IMR-90 (cell line): ENCODE data around the gene PLPP1. TPM values are rescaled to one million over a fixed set of nuclear protein-coding genes. Genes with fewer than 3 reads are reported as not detected.

ENCODE experiments used
- ATAC-seq: fragments of 200-7000 bp; cut with Tn5 transposase; 2 replicates; pipeline ENCODE4 v1.9.1; 2020; ENCODE audit warnings: low read depth, mild to moderate bottlenecking, moderate library complexity
- BruUV-seq: library from RNA; stranded (reverse); fragments of 400-500 nt; replicated peaks from 2 replicates; lab custom pipeline; 2021; lab: Mats Ljungman, UMichigan
- CTCF ChIA-PET: fragments of 300-600 bp; formaldehyde crosslinking; extraction: SDS; loops from one replicate; lab custom pipeline; 2021; ENCODE audit warnings: antibody characterized with exemption; lab: Yijun Ruan, JAX
- POLR2A ChIA-PET: fragments of 300-600 bp; sonication (Branson Sonifier 250); formaldehyde crosslinking; loops from one replicate; lab custom pipeline; 2022; ENCODE audit warnings: antibody characterized with exemption; ENCODE audit not compliant: unreplicated experiment; lab: Charles Lee
- DNase-seq: peaks from one replicate; pipeline ENCODE4 v3.0.0; 2013
- H2AFZ ChIP-seq: replicated peaks from 2 replicates; pipeline ENCODE3; 2013; ENCODE audit warnings: low read length, mild to moderate bottlenecking; ENCODE audit not compliant: poor library complexity
- H2AK5ac ChIP-seq: 2 replicates; pipeline ENCODE4 v1.6.1; 2013; ENCODE audit warnings: low read depth, low read length, inconsistent platforms
- H2AK9ac ChIP-seq: replicated peaks from 2 replicates; pipeline ENCODE3; 2013; ENCODE audit warnings: mild to moderate bottlenecking, low read depth, low read length, moderate library complexity; ENCODE audit not compliant: poor library complexity
- H2BK120ac ChIP-seq: 2 replicates; pipeline ENCODE4 v1.6.1; 2013; ENCODE audit warnings: low read depth, low read length, inconsistent platforms
- H2BK15ac ChIP-seq: 3 replicates; pipeline ENCODE4 v1.6.1; 2013; ENCODE audit warnings: low read depth, low read length, inconsistent platforms
- H2BK20ac ChIP-seq: 2 replicates; pipeline ENCODE4 v1.6.1; 2013; ENCODE audit warnings: low read depth, mild to moderate bottlenecking, inconsistent platforms, low read length, moderate library complexity
- H2BK5ac ChIP-seq: 2 replicates; pipeline ENCODE4 v1.6.1; 2013; ENCODE audit warnings: mild to moderate bottlenecking, low read depth, low read length, inconsistent platforms; ENCODE audit not compliant: poor library complexity, severe bottlenecking
- H3K14ac ChIP-seq: replicated peaks from 2 replicates; pipeline ENCODE4 v1.6.1; 2013; ENCODE audit warnings: low read depth, low read length, inconsistent platforms
- H3K18ac ChIP-seq: 2 replicates; pipeline ENCODE4 v1.6.1; 2013; ENCODE audit warnings: low read depth, low read length, control low read depth
- H3K23ac ChIP-seq: 2 replicates; pipeline ENCODE4 v1.6.1; 2013; ENCODE audit warnings: low read depth, low read length, inconsistent platforms
- H3K27ac ChIP-seq: 2 replicates; pipeline ENCODE4 v1.5.1; 2013; ENCODE audit warnings: mild to moderate bottlenecking, control low read depth, low read length; ENCODE audit not compliant: insufficient read depth
- H3K27me3 ChIP-seq: 2 replicates; pipeline ENCODE4 v1.6.1; 2013; ENCODE audit warnings: low read length; ENCODE audit not compliant: control insufficient read depth, insufficient read depth
- H3K36me3 ChIP-seq: 2 replicates; pipeline ENCODE4 v1.6.1; 2013; ENCODE audit warnings: low read length, mixed read lengths; ENCODE audit not compliant: control insufficient read depth, insufficient read depth
- H3K4ac ChIP-seq: 2 replicates; pipeline ENCODE4 v1.6.1; 2013; ENCODE audit warnings: low read depth, low read length, inconsistent platforms
- H3K4me1 ChIP-seq: 2 replicates; pipeline ENCODE4 v1.6.1; 2013; ENCODE audit warnings: low read length, mixed read lengths; ENCODE audit not compliant: control insufficient read depth, insufficient read depth
- H3K4me2 ChIP-seq: 2 replicates; pipeline ENCODE4 v1.6.1; 2013; ENCODE audit warnings: low read depth, mild to moderate bottlenecking, control low read depth, low read length, moderate library complexity
- H3K4me3 ChIP-seq: 2 replicates; pipeline ENCODE4 v1.5.1; 2013; ENCODE audit warnings: low read depth, mild to moderate bottlenecking, control low read depth, low read length, moderate library complexity; ENCODE audit not compliant: insufficient read depth
- H3K56ac ChIP-seq: 2 replicates; pipeline ENCODE4 v1.6.1; 2013; ENCODE audit warnings: low read length, inconsistent platforms; ENCODE audit not compliant: insufficient read depth; ENCODE audit errors: extremely low read depth
- H3K79me1 ChIP-seq, 2 experiments: 2 replicates each; pipeline ENCODE4 v1.6.1; 2013; ENCODE audit warnings: low read length in 2 of 2, inconsistent platforms in 1 of 2, low read depth in 1 of 2
- H3K9ac ChIP-seq: 2 replicates; pipeline ENCODE4 v1.6.1; 2013; ENCODE audit warnings: low read depth, low read length, control low read depth
- H3K9me1 ChIP-seq: 2 replicates; pipeline ENCODE4 v1.6.1; 2013; ENCODE audit warnings: low read length, inconsistent platforms; ENCODE audit not compliant: insufficient read depth
- H3K9me3 ChIP-seq: 2 replicates; pipeline ENCODE4 v1.6.1; 2013; ENCODE audit warnings: low read length; ENCODE audit not compliant: control insufficient read depth, insufficient read depth
- H4K20me1 ChIP-seq: 2 replicates; pipeline ENCODE4 v1.6.1; 2013; ENCODE audit warnings: low read length, inconsistent platforms; ENCODE audit not compliant: insufficient read depth
- H4K5ac ChIP-seq: 2 replicates; pipeline ENCODE4 v1.6.1; 2013; ENCODE audit warnings: mild to moderate bottlenecking, low read depth, low read length, control low read depth
- H4K8ac ChIP-seq, 2 experiments: 2 replicates each; pipeline ENCODE4 v1.6.1; 2013; ENCODE audit warnings: low read depth in 2 of 2, low read length in 2 of 2, control low read depth in 1 of 2, inconsistent platforms in 1 of 2
- H4K91ac ChIP-seq: 2 replicates; pipeline ENCODE4 v1.6.1; 2013; ENCODE audit warnings: low read depth, low read length, inconsistent platforms; ENCODE audit not compliant: insufficient read depth
- CHD1 ChIP-seq: IDR thresholded peaks from 2 replicates; pipeline ENCODE4 v1.6.1; 2012; ENCODE audit warnings: low read depth, low read length, improper control_type of control experiment
- FOS ChIP-seq: fragments of 150-350 bp; IDR thresholded peaks from 2 replicates; pipeline ENCODE4 v1.6.1; 2016; ENCODE audit warnings: low read depth, low read length
- MAFK ChIP-seq: IDR thresholded peaks from 2 replicates; pipeline ENCODE4 v1.6.1; 2012; ENCODE audit warnings: low read depth, low read length, improper control_type of control experiment
- MAZ ChIP-seq: IDR thresholded peaks from 2 replicates; pipeline ENCODE4 v1.6.1; 2012; ENCODE audit warnings: low read depth, mild to moderate bottlenecking, low read length, improper control_type of control experiment, moderate library complexity, borderline replicate concordance
- MXI1 ChIP-seq: IDR thresholded peaks from 2 replicates; pipeline ENCODE4 v1.6.1; 2012; ENCODE audit warnings: low read depth, mild to moderate bottlenecking, low read length, moderate library complexity, borderline replicate concordance
- NFE2L2 ChIP-seq: fragments of 150-350 bp; IDR thresholded peaks from 2 replicates; pipeline ENCODE4 v1.6.1; 2016; ENCODE audit warnings: low read depth, mild to moderate bottlenecking, low read length
- POLR2A ChIP-seq: IDR thresholded peaks from 2 replicates; pipeline ENCODE4 v1.6.1; 2012; ENCODE audit warnings: mild to moderate bottlenecking, low read depth, low read length
- RAD21 ChIP-seq: IDR thresholded peaks from 2 replicates; pipeline ENCODE4 v1.6.1; 2012; ENCODE audit warnings: low read length, improper control_type of control experiment
- RCOR1 ChIP-seq: IDR thresholded peaks from 2 replicates; pipeline ENCODE4 v1.6.1; 2012; ENCODE audit warnings: mild to moderate bottlenecking, low read length, improper control_type of control experiment; ENCODE audit not compliant: insufficient replicate concordance
- SMC3 ChIP-seq: fragments of 150-350 bp; IDR thresholded peaks from 2 replicates; pipeline ENCODE4 v1.6.1; 2016; ENCODE audit warnings: low read depth, mild to moderate bottlenecking, antibody characterized with exemption, low read length, moderate library complexity
- dilution Hi-C: fragments of 300-500 bp; cut with HindIII; formaldehyde crosslinking; loops from one replicate; pipeline ENCODE4 v1.14.3; 2018; ENCODE audit warnings: low sequenced_read_pairs; ENCODE audit not compliant: unreplicated experiment
- in situ Hi-C: fragments of 300-500 bp; cut with MboI; formaldehyde crosslinking; loops from 3 replicates; pipeline ENCODE4 v1.14.3; 2019; ENCODE audit warnings: low sequenced_read_pairs, inconsistent platforms, mixed read lengths
- intact Hi-C: fragments of 100-400 bp; cut with micrococcal nuclease; formaldehyde crosslinking; loops from 2 replicates; pipeline ENCODE4 v1.10.0; 2022
- polyA plus RNA-seq, 3 experiments: library from polyadenylated mRNA; depleted of rRNA; stranded (reverse); fragments of >200 nt; gene quantifications; 2 replicates each; pipeline ENCODE4 v1.2.3, GENCODE V29; 2012; ENCODE audit warnings: low replicate concordance in 1 of 3
- total RNA-seq: library from RNA; depleted of rRNA; stranded (reverse); fragments of >200 nt; gene quantifications from 2 replicates; pipeline ENCODE4 v1.2.3, GENCODE V29; 2012
- TF ChIP-seq, protein P1 (sequence below): fragments of 150-350 bp; IDR thresholded peaks from 2 replicates; pipeline ENCODE4 v1.6.1; 2017; ENCODE audit warnings: mild to moderate bottlenecking, antibody characterized with exemption, low read length, low read depth
- TF ChIP-seq, protein P2 (sequence below): conservative IDR thresholded peaks from 2 replicates; pipeline ENCODE4 v1.5.1; 2012; ENCODE audit warnings: mild to moderate bottlenecking, low read depth, low read length, improper control_type of control experiment
- TF ChIP-seq, protein P3 (sequence below): fragments of 150-350 bp; IDR thresholded peaks from 2 replicates; pipeline ENCODE4 v1.6.1; 2016; ENCODE audit warnings: low read depth, mild to moderate bottlenecking, low read length, moderate library complexity, borderline replicate concordance

Gene PLPP1
- total and polyA plus RNA-seq, 2 of the 4 experiments (the other 2 are of a cell fraction), result 19.2 to 21.3 TPM

DNA sequence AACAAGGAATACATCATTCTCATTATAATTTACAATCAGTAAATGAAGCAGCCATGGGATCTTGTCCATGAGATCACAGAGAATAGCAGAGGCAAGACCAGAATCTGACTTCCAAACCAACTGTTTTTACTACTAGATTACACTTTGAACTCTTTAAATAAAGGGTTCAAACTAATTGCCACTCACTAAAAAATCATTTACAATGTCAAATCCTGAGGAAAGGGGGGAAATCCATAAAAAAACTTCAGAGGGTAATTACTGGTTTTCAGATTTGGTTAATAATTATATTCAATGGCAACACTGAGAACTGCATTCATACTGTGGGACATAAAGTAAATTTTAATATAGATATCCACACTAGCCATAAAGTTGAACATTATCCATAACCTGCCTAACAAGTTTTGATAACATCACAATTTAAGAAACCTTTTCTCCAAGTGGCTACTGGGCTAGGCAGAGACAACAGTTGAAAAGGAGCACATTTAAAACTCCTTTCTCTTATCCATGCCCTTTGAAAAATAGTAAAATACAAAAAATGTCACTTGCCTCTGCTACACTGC, 15.9 kb downstream of the PLPP1 start:
- Histone ChIP-seq H4K20me1 (peaks cover 3% of the 10 kb centered on the region), H4K5ac (no peak overlapping the region), H3K36me3 (0 out of 2 replicates have a peak, but pooled peaks cover 2% of the 10 kb centered on the region), H3K9me3 (no peaks in the 10 kb centered on the region), H3K4ac (no peak overlapping the region), H3K18ac (no peak overlapping the region), H3K79me1 (peaks cover 16 to 17% of the 10 kb centered on the region in 2 experiments; a peak in 3 of 4 replicates), H2AFZ (no peak overlapping the region), H4K8ac (no peak overlapping the region), H3K9me1 (no peaks in the 10 kb centered on the region; the same call in 1 of the 2 replicates), H3K4me2 (no peak overlapping the region), H4K91ac (no peak overlapping the region), H2AK5ac (no peak overlapping the region), H3K56ac (no peak overlapping the region), H3K27me3 (no peaks in the 10 kb centered on the region), H2AK9ac (no peak overlapping the region), H2BK20ac (no peak overlapping the region), H3K27ac (no peak overlapping the region), H3K9ac (no peak overlapping the region), H3K4me1 (no peaks in the 10 kb centered on the region; the same call in 1 of the 2 replicates), H3K4me3 (no peak overlapping the region), H3K23ac (no peak overlapping the region), H2BK120ac (no peak overlapping the region), H3K14ac (no peak overlapping the region), H2BK5ac (no peak overlapping the region), H2BK15ac (no peak overlapping the region)
- intact Hi-C loops, result loop anchor here (1.0 kb wide), 1 partner anchor 9 kb away; no protein-coding TSS in a partner anchor
- no peak for ATAC-seq
- no peak for DNase-seq
- no TSS peak for BruUV-seq
- TF ChIP-seq MAFK, result no peak
- no peak for TF ChIP-seq RAD21
- TF ChIP-seq, protein P1, sequence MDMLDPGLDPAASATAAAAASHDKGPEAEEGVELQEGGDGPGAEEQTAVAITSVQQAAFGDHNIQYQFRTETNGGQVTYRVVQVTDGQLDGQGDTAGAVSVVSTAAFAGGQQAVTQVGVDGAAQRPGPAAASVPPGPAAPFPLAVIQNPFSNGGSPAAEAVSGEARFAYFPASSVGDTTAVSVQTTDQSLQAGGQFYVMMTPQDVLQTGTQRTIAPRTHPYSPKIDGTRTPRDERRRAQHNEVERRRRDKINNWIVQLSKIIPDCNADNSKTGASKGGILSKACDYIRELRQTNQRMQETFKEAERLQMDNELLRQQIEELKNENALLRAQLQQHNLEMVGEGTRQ, result no peak
- TF ChIP-seq FOS, result no peak
- TF ChIP-seq, protein P2, sequence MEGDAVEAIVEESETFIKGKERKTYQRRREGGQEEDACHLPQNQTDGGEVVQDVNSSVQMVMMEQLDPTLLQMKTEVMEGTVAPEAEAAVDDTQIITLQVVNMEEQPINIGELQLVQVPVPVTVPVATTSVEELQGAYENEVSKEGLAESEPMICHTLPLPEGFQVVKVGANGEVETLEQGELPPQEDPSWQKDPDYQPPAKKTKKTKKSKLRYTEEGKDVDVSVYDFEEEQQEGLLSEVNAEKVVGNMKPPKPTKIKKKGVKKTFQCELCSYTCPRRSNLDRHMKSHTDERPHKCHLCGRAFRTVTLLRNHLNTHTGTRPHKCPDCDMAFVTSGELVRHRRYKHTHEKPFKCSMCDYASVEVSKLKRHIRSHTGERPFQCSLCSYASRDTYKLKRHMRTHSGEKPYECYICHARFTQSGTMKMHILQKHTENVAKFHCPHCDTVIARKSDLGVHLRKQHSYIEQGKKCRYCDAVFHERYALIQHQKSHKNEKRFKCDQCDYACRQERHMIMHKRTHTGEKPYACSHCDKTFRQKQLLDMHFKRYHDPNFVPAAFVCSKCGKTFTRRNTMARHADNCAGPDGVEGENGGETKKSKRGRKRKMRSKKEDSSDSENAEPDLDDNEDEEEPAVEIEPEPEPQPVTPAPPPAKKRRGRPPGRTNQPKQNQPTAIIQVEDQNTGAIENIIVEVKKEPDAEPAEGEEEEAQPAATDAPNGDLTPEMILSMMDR, result no peak
- TF ChIP-seq, protein P3, sequence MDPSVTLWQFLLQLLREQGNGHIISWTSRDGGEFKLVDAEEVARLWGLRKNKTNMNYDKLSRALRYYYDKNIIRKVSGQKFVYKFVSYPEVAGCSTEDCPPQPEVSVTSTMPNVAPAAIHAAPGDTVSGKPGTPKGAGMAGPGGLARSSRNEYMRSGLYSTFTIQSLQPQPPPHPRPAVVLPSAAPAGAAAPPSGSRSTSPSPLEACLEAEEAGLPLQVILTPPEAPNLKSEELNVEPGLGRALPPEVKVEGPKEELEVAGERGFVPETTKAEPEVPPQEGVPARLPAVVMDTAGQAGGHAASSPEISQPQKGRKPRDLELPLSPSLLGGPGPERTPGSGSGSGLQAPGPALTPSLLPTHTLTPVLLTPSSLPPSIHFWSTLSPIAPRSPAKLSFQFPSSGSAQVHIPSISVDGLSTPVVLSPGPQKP, result no peak
- no peak for TF ChIP-seq SMC3
- no peak for TF ChIP-seq NFE2L2
- TF ChIP-seq MAZ, result no peak
- no peak for TF ChIP-seq CHD1
- TF ChIP-seq MXI1, result no peak
- TF ChIP-seq RCOR1, result no peak
- TF ChIP-seq POLR2A, result no peak
- ChIA-PET POLR2A (no interaction called here), CTCF (no interaction called here)
- dilution Hi-C loops, result no loop called here
- in situ Hi-C loops, result no loop called here
